GM23338 (cell line): ENCODE measurements around the gene ITGA2. TPM values are rescaled to one million over a fixed set of nuclear protein-coding genes. Genes with fewer than 3 reads are reported as not detected.

ENCODE experiments used
- ATAC-seq: fragments of 200-7000 bp; cut with Tn5 transposase; 3 replicates; pipeline ENCODE4 v1.9.1; 2020
- DNase-seq: peaks from one replicate; pipeline ENCODE4 v3.0.0-alpha.2; 2015; ENCODE audit warnings: low spot score
- H2AFZ ChIP-seq: fragments of 200-600 bp; sonication (generic); 2 replicates; pipeline ENCODE4 v1.8.0; 2016; ENCODE audit warnings: antibody characterized with exemption, mild to moderate bottlenecking, moderate library complexity
- H3F3A ChIP-seq: fragments of 200-600 bp; sonication (generic); replicated peaks from 2 replicates; pipeline ENCODE4 v1.8.0; 2017; ENCODE audit warnings: antibody characterized with exemption, mixed run types, low read depth
- H3K27ac ChIP-seq: fragments of 200-600 bp; sonication (generic); 2 replicates; pipeline ENCODE4 v1.6.1; 2016; ENCODE audit warnings: low read depth
- H3K27me3 ChIP-seq: fragments of 200-600 bp; sonication (generic); 2 replicates; pipeline ENCODE4 v1.8.0; 2016; ENCODE audit warnings: mild to moderate bottlenecking, mixed run types, moderate library complexity; ENCODE audit not compliant: insufficient read depth
- H3K36me3 ChIP-seq: fragments of 200-600 bp; sonication (generic); 2 replicates; pipeline ENCODE4 v1.8.0; 2016; ENCODE audit warnings: mild to moderate bottlenecking; ENCODE audit not compliant: insufficient read depth
- H3K4me1 ChIP-seq: fragments of 200-600 bp; sonication (generic); 2 replicates; pipeline ENCODE4 v1.8.0; 2016; ENCODE audit warnings: mild to moderate bottlenecking, moderate library complexity; ENCODE audit not compliant: insufficient read depth
- H3K4me2 ChIP-seq: fragments of 200-600 bp; sonication (generic); 2 replicates; pipeline ENCODE4 v1.7.1; 2017; ENCODE audit warnings: mixed run types
- H3K4me3 ChIP-seq: fragments of 200-600 bp; sonication (generic); 2 replicates; pipeline ENCODE4 v1.6.1; 2016; ENCODE audit warnings: mixed run types
- H3K79me2 ChIP-seq: fragments of 200-600 bp; sonication (generic); replicated peaks from 2 replicates; pipeline ENCODE4 v1.8.0; 2017; ENCODE audit warnings: mild to moderate bottlenecking; ENCODE audit not compliant: insufficient read depth
- H3K9me2 ChIP-seq: fragments of 200-600 bp; sonication (generic); 2 replicates; pipeline ENCODE4 v1.8.0; 2017; ENCODE audit not compliant: insufficient read depth
- H4K20me1 ChIP-seq: fragments of 200-600 bp; sonication (generic); replicated peaks from 2 replicates; pipeline ENCODE4 v1.8.0; 2017; ENCODE audit warnings: mild to moderate bottlenecking; ENCODE audit not compliant: insufficient read depth
- H3K27ac Mint-ChIP-seq: 2 replicates; pipeline ENCODE4 v1.8.0; 2020; ENCODE audit warnings: inconsistent platforms, mild to moderate bottlenecking, moderate library complexity, mixed read lengths
- H3K27me3 Mint-ChIP-seq: 3 replicates; pipeline ENCODE4 v1.8.0; 2022; ENCODE audit warnings: low read depth, mild to moderate bottlenecking, moderate library complexity, mixed read lengths, inconsistent platforms; ENCODE audit not compliant: insufficient read depth, poor library complexity
- H3K36me3 Mint-ChIP-seq: 3 replicates; pipeline ENCODE4 v1.8.0; 2021; ENCODE audit warnings: low read depth, mild to moderate bottlenecking, inconsistent platforms, moderate library complexity, mixed read lengths
- H3K4me1 Mint-ChIP-seq: 3 replicates; pipeline ENCODE4 v1.8.0; 2020; ENCODE audit warnings: mild to moderate bottlenecking, inconsistent platforms, mixed read lengths
- H3K4me3 Mint-ChIP-seq: 3 replicates; pipeline ENCODE4 v1.8.0; 2021; ENCODE audit warnings: moderate library complexity, mild to moderate bottlenecking, inconsistent platforms, mixed read lengths
- H3K9me3 Mint-ChIP-seq: 3 replicates; pipeline ENCODE4 v1.8.0; 2020; ENCODE audit warnings: moderate library complexity, mild to moderate bottlenecking, inconsistent platforms, mixed read lengths
- CTCF ChIP-seq, 2 experiments: fragments of 200-600 bp in 1 of 2; sonication (generic) in 1 of 2; conservative IDR thresholded peaks; 2 replicates each; pipeline versions ENCODE4 v1.5.1 to v1.6.1; 2016 to 2017; ENCODE audit warnings: antibody characterized with exemption in 2 of 2, low read depth in 2 of 2, mild to moderate bottlenecking in 2 of 2, moderate library complexity in 1 of 2
- JUNB ChIP-seq: IDR thresholded peaks from one replicate; pipeline ENCODE4 v1.6.1; 2016; ENCODE audit warnings: antibody characterized with exemption; ENCODE audit not compliant: unreplicated experiment
- STAT1 ChIP-seq: IDR thresholded peaks from one replicate; pipeline ENCODE4 v1.6.1; 2016; ENCODE audit warnings: antibody characterized with exemption; ENCODE audit not compliant: unreplicated experiment
- ZNF114 ChIP-seq: fragments of 250-450 bp; sonication (Bioruptor Pico); IDR thresholded peaks from 2 replicates; pipeline ENCODE4 v1.5.0; 2020; ENCODE audit warnings: mild to moderate bottlenecking, moderate library complexity
- polyA plus RNA-seq: library from polyadenylated mRNA; unstranded; fragments of >200 nt; fragmentation: Nextera tagmentation; extraction: Ambion mirVana; gene quantifications from 2 replicates; pipeline ENCODE4 v1.2.1, GENCODE V29; 2016
- total RNA-seq: library from RNA; depleted of rRNA; stranded (reverse); fragments of >200 nt; shearing (Covaris generic); gene quantifications from 2 replicates; pipeline ENCODE4 v1.2.3, GENCODE V29; 2014
- TF ChIP-seq, protein P1 (sequence below): fragments of 250-450 bp; sonication (Bioruptor Pico); IDR thresholded peaks from 2 replicates; pipeline ENCODE4 v1.5.0; 2020; ENCODE audit warnings: mild to moderate bottlenecking, moderate library complexity

Gene ITGA2
- total and polyA plus RNA-seq, 2 experiments from 2014 or later: 2.6 to 7.1 TPM

- peaks cover 9% of the 10 kb centered on the region for H3K27me3 Mint-ChIP-seq
- peaks cover 9% of the 10 kb centered on the region for H3K4me1 ChIP-seq
Observed at GRCh38 chr5:52993367-52993766, 4.2 kb downstream of the ITGA2 start.

More at GRCh38 chr5:52993367-52993766, 4.2 kb downstream of the ITGA2 start:
- Mint-ChIP-seq H3K36me3 (no peaks in the 10 kb centered on the region), H3K4me3 (no peak overlapping the region), H3K4me1 (peaks cover 10% of the 10 kb centered on the region; the same call in 2 of the 3 replicates), H3K27ac (no peak overlapping the region), H3K9me3 (no peaks in the 10 kb centered on the region)
- Histone ChIP-seq H3K27me3 (peaks cover 14% of the 10 kb centered on the region), H3K36me3 (no peaks in the 10 kb centered on the region), H3F3A (no peaks in the 10 kb centered on the region; the same call in 1 of the 2 replicates), H3K9me2 (no peaks in the 10 kb centered on the region; the same call in 1 of the 2 replicates), H3K4me2 (no peak overlapping the region), H4K20me1 (no peaks in the 10 kb centered on the region; the same call in 1 of the 2 replicates), H3K27ac (no peak overlapping the region), H2AFZ (no peak overlapping the region), H3K79me2 (0 out of 2 replicates have a peak, but pooled peaks cover 4% of the 10 kb centered on the region), H3K4me3 (no peak overlapping the region)
- no peak for DNase-seq
- no peak for ATAC-seq
- TF ChIP-seq, protein P1, sequence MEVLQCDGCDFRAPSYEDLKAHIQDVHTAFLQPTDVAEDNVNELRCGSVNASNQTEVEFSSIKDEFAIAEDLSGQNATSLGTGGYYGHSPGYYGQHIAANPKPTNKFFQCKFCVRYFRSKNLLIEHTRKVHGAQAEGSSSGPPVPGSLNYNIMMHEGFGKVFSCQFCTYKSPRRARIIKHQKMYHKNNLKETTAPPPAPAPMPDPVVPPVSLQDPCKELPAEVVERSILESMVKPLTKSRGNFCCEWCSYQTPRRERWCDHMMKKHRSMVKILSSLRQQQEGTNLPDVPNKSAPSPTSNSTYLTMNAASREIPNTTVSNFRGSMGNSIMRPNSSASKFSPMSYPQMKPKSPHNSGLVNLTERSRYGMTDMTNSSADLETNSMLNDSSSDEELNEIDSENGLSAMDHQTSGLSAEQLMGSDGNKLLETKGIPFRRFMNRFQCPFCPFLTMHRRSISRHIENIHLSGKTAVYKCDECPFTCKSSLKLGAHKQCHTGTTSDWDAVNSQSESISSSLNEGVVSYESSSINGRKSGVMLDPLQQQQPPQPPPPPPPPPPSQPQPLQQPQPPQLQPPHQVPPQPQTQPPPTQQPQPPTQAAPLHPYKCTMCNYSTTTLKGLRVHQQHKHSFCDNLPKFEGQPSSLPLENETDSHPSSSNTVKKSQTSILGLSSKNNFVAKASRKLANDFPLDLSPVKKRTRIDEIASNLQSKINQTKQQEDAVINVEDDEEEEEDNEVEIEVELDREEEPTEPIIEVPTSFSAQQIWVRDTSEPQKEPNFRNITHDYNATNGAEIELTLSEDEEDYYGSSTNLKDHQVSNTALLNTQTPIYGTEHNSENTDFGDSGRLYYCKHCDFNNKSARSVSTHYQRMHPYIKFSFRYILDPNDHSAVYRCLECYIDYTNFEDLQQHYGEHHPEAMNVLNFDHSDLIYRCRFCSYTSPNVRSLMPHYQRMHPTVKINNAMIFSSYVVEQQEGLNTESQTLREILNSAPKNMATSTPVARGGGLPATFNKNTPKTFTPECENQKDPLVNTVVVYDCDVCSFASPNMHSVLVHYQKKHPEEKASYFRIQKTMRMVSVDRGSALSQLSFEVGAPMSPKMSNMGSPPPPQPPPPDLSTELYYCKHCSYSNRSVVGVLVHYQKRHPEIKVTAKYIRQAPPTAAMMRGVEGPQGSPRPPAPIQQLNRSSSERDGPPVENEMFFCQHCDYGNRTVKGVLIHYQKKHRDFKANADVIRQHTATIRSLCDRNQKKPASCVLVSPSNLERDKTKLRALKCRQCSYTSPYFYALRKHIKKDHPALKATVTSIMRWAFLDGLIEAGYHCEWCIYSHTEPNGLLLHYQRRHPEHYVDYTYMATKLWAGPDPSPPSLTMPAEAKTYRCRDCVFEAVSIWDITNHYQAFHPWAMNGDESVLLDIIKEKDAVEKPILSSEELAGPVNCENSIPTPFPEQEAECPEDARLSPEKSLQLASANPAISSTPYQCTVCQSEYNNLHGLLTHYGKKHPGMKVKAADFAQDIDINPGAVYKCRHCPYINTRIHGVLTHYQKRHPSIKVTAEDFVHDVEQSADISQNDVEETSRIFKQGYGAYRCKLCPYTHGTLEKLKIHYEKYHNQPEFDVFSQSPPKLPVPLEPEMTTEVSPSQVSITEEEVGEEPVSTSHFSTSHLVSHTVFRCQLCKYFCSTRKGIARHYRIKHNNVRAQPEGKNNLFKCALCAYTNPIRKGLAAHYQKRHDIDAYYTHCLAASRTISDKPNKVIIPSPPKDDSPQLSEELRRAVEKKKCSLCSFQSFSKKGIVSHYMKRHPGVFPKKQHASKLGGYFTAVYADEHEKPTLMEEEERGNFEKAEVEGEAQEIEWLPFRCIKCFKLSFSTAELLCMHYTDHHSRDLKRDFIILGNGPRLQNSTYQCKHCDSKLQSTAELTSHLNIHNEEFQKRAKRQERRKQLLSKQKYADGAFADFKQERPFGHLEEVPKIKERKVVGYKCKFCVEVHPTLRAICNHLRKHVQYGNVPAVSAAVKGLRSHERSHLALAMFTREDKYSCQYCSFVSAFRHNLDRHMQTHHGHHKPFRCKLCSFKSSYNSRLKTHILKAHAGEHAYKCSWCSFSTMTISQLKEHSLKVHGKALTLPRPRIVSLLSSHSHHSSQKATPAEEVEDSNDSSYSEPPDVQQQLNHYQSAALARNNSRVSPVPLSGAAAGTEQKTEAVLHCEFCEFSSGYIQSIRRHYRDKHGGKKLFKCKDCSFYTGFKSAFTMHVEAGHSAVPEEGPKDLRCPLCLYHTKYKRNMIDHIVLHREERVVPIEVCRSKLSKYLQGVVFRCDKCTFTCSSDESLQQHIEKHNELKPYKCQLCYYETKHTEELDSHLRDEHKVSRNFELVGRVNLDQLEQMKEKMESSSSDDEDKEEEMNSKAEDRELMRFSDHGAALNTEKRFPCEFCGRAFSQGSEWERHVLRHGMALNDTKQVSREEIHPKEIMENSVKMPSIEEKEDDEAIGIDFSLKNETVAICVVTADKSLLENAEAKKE: no peak
- no peak for TF ChIP-seq ZNF114 (CRISPR knock-in tag)
- TF ChIP-seq STAT1: no peak
- TF ChIP-seq JUNB: no peak
- no peak for TF ChIP-seq CTCF (conservative IDR thresholded peaks at IDR 0.05; ENCODE audit: low read depth in 2 of 2)
